Activated CD4-positive, alpha-beta T cell treated with anti-CD3 and anti-CD28 coated beads, Interleukin-2, amount 10 ng/mL, durations not matched to agents 24 days and 14 days (primary cell): ENCODE data around the gene NBAS. TPM values are rescaled to one million over a fixed set of nuclear protein-coding genes. Genes with fewer than 3 reads are reported as not detected.
"Not testable (repeated sequence)": the region's sequence is repeated elsewhere in the genome, so short reads cannot be mapped to it uniquely, and the experiment has no call there.

Experiments used
- DNase-seq: peaks from one replicate; pipeline ENCODE4 v3.0.0; 2022
- H3K27ac Mint-ChIP-seq: one replicate; pipeline ENCODE4 v1.8.0; 2022; ENCODE audit warnings: mild to moderate bottlenecking, mixed read lengths
- H3K27me3 Mint-ChIP-seq: one replicate; pipeline ENCODE4 v1.8.0; 2022; ENCODE audit warnings: mixed read lengths
- H3K36me3 Mint-ChIP-seq: one replicate; pipeline ENCODE4 v1.8.0; 2022; ENCODE audit warnings: low read depth, mild to moderate bottlenecking, mixed read lengths
- H3K4me1 Mint-ChIP-seq: one replicate; pipeline ENCODE4 v1.8.0; 2021; ENCODE audit warnings: mixed read lengths
- H3K4me3 Mint-ChIP-seq: one replicate; pipeline ENCODE4 v1.8.0; 2022; ENCODE audit warnings: mild to moderate bottlenecking, moderate library complexity, mixed read lengths
- H3K9me3 Mint-ChIP-seq: one replicate; pipeline ENCODE4 v1.8.0; 2021; ENCODE audit warnings: mixed read lengths
- intact Hi-C: fragments of 100-400 bp; cut with micrococcal nuclease; formaldehyde crosslinking; loops from one replicate; pipeline ENCODE4 v1.15.1; 2023
- total RNA-seq: library from RNA; stranded (reverse); gene quantifications from 2 replicates; pipeline ENCODE4 v1.2.3, GENCODE V29; 2022

NBAS gene
- total RNA-seq, 1 donor from 2014 or later, result 38.5 TPM

GRCh38 chr2:15439768-15440524 is 121.2 kb downstream of the NBAS start:
- not testable (repeated sequence) for H3K4me3 Mint-ChIP-seq, H3K36me3 Mint-ChIP-seq, H3K9me3 Mint-ChIP-seq

DNA sequence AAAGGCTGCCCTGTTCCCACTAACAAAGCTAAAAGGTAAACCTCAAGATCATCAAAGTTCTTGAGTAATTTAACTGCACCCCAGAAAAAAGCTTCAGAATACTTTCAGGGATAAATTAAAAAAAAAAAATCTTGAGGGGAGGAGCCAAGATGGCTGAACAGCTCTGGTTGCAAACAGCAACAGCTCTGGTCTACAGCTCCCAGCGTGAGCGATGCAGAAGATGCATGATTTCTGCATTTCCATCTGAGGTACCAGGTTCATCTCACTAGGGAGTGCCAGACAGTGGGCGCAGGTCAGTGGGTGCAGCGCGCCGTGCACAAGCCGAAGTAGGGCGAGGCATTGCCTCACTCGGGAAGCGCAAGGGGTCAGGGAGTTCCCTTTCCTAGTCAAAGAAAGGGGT is 121.8 kb downstream of the NBAS start:
- H3K9me3 Mint-ChIP-seq, DNase-seq, H3K4me3 Mint-ChIP-seq, H3K36me3 Mint-ChIP-seq, H3K27ac Mint-ChIP-seq, intact Hi-C loops, H3K4me1 Mint-ChIP-seq, H3K27me3 Mint-ChIP-seq: not testable (repeated sequence)

More at GRCh38 chr2:15439768-15440524, 121.2 kb downstream of the NBAS start:
- H3K27ac Mint-ChIP-seq, intact Hi-C loops, H3K4me1 Mint-ChIP-seq, DNase-seq, H3K27me3 Mint-ChIP-seq: not testable (repeated sequence)

GRCh38 chr2:15436195-15436594 is 124.9 kb downstream of the NBAS start:
- no peak for DNase-seq
- Mint-ChIP-seq H3K4me3 (no peak overlapping the region), H3K4me1 (peaks cover 2% of the 10 kb centered on the region), H3K27me3 (no peaks in the 10 kb centered on the region), H3K27ac (no peak overlapping the region), H3K9me3 (no peaks in the 10 kb centered on the region), H3K36me3 (no peaks in the 10 kb centered on the region)
- intact Hi-C loops, result no loop called here

- no peak for DNase-seq
- no peaks in the 10 kb centered on the region for H3K36me3 Mint-ChIP-seq
- no peaks in the 10 kb centered on the region for H3K27me3 Mint-ChIP-seq
- no peaks in the 10 kb centered on the region for H3K9me3 Mint-ChIP-seq
- H3K27ac Mint-ChIP-seq, result no peak overlapping the region
- intact Hi-C loops, result no loop called here
- H3K4me3 Mint-ChIP-seq, result no peak overlapping the region
- H3K4me1 Mint-ChIP-seq, result peaks cover 2% of the 10 kb centered on the region
These were observed 125.7 kb downstream of the NBAS start for GRCh38 chr2:15435474-15435873.

DNA sequence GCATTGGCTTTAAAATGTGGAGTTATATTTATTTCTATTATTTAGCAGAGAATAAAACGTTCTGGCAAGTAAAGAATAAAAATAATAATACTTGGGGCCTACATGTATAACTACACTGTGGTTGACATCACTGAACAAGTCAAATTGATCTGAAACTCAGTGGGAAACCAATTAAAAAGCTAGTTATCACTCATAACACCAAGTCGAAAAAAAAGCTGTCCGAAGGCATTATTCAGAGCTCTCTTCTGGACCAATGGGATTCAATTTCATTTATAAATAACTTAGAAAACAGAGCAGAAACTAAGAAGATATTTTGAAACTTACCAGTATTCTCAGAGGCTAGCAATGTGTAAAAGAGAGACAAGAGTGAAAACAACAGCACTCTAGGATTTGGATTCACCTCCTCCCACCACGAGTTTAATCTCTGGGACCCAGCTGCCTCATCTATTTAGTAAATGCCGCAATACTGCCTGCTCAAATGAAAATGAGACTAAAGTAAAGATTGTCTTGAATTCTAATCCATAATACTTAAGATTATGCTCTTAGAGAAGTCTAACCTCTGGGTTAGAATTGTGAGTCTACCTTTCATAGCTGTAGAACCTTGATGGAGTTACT is 128.4 kb downstream of the NBAS start:
- intact Hi-C loops, result no loop called here
- DNase-seq, result no peak
- Mint-ChIP-seq H3K27ac (no peak overlapping the region), H3K9me3 (no peaks in the 10 kb centered on the region), H3K4me1 (peaks cover 2% of the 10 kb centered on the region), H3K27me3 (no peaks in the 10 kb centered on the region), H3K36me3 (no peaks in the 10 kb centered on the region), H3K4me3 (no peak overlapping the region)

DNA sequence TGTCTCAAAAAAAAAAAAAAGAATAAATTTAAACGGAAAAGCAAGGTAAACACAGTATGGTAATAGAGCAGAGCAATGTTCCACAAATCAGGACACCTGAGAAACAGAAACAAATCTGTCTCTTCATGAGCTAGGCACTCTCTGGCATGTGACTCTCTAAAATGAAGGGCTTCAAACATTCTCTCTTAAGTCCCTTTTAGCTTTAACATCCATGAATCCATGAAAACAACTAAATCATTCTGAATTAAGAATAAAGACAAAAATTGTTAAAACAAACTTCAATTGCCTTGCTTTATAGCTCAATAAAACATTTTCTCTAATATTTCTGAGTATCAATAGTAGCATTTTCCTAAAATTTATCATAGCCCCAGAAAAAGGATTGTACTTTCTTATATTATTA is 132.1 kb downstream of the NBAS start:
- H3K27ac Mint-ChIP-seq, result no peak overlapping the region
- H3K36me3 Mint-ChIP-seq, result peaks cover 3% of the 10 kb centered on the region
- H3K4me1 Mint-ChIP-seq, result no peaks in the 10 kb centered on the region
- DNase-seq, result no peak
- H3K27me3 Mint-ChIP-seq, result no peaks in the 10 kb centered on the region
- intact Hi-C loops, result no loop called here
- H3K4me3 Mint-ChIP-seq, result no peak overlapping the region
- no peaks in the 10 kb centered on the region for H3K9me3 Mint-ChIP-seq

GRCh38 chr2:15427987-15428386 is 133.1 kb downstream of the NBAS start:
- H3K27me3 Mint-ChIP-seq, result no peaks in the 10 kb centered on the region
- DNase-seq, result no peak
- intact Hi-C loops, result no loop called here
- no peak overlapping the region for H3K4me3 Mint-ChIP-seq
- no peak overlapping the region for H3K27ac Mint-ChIP-seq
- H3K9me3 Mint-ChIP-seq, result no peaks in the 10 kb centered on the region
- H3K36me3 Mint-ChIP-seq, result peaks cover 7% of the 10 kb centered on the region
- no peaks in the 10 kb centered on the region for H3K4me1 Mint-ChIP-seq

GRCh38 chr2:15426606-15427005 is 134.5 kb downstream of the NBAS start:
- Mint-ChIP-seq H3K4me3 (no peak overlapping the region), H3K9me3 (no peaks in the 10 kb centered on the region), H3K36me3 (peaks cover 7% of the 10 kb centered on the region), H3K27ac (no peak overlapping the region), H3K4me1 (no peaks in the 10 kb centered on the region), H3K27me3 (no peaks in the 10 kb centered on the region)
- intact Hi-C loops, result no loop called here
- no peak for DNase-seq

GRCh38 chr2:15425712-15426111 is 135.4 kb downstream of the NBAS start:
- DNase-seq, result no peak
- H3K9me3 Mint-ChIP-seq, result no peaks in the 10 kb centered on the region
- H3K27me3 Mint-ChIP-seq, result no peaks in the 10 kb centered on the region
- no peak overlapping the region for H3K27ac Mint-ChIP-seq
- H3K4me1 Mint-ChIP-seq, result no peaks in the 10 kb centered on the region
- intact Hi-C loops, result no loop called here
- H3K36me3 Mint-ChIP-seq, result peaks cover 7% of the 10 kb centered on the region
- H3K4me3 Mint-ChIP-seq, result no peak overlapping the region

DNA sequence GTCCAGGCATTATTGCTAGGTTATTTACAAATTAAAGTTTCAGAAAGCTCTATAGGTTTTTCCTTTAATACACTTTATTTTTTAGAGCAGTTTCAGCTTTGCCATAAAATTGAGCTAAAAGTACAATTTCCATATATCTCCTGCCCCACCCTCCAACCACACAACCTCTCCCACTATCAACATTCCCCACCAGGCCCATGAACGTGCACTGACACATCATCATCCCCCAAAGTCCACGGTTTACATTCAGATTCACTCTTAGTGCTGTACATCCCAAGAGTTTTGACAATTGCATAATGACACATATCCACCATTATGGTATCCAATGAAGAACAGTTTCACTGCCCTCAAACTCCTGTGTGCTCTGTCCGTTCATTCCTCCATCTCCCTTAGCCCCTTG is 139.4 kb downstream of the NBAS start:
- peaks cover 11% of the 10 kb centered on the region for H3K36me3 Mint-ChIP-seq
- H3K4me3 Mint-ChIP-seq, result no peak overlapping the region
- no peak overlapping the region for H3K27ac Mint-ChIP-seq
- no peaks in the 10 kb centered on the region for H3K4me1 Mint-ChIP-seq
- H3K9me3 Mint-ChIP-seq, result no peaks in the 10 kb centered on the region
- DNase-seq, result no peak
- no peaks in the 10 kb centered on the region for H3K27me3 Mint-ChIP-seq
- intact Hi-C loops, result no loop called here

DNA sequence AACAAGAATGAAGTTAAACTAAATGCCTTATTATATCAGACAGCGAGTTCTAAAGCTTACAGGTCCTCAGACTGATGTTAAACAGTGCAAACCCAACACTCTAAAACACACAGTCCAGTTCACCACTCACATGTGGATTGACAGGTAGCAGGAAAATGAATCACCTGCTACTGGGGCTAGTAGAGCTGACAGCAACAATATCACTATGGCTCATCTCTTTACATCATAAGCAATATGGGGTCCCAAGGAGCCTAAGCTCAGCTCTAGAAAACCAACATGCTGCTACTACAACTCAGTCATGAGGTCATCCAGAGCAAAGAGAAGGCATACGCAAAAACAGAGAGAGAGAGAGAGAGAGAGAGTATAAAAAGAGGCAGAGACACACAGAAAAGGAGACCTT is 145.4 kb downstream of the NBAS start:
- no peak for DNase-seq
- intact Hi-C loops, result no loop called here
- no peak overlapping the region for H3K27ac Mint-ChIP-seq
- H3K4me3 Mint-ChIP-seq, result no peak overlapping the region
- H3K4me1 Mint-ChIP-seq, result no peaks in the 10 kb centered on the region
- H3K27me3 Mint-ChIP-seq, result no peaks in the 10 kb centered on the region
- peaks cover 12% of the 10 kb centered on the region for H3K36me3 Mint-ChIP-seq
- no peaks in the 10 kb centered on the region for H3K9me3 Mint-ChIP-seq

DNA sequence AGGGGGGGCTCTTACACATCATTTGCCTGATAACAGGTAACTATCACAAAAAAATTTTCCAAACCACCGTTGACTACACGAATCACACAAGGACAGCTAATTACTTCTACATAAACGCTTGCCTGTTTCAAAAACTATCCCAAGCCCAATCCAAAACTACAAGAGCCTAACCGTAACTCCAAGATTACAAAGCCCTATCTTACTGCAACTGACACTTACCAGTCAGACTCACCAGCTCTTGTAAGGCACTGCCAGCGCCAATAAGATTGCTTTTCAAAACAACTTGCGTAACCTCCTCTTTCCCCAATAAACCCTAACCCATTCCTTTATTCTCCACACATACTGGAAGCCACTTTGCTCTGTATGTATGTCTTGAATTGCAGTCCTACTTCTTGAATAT is 148.4 kb downstream of the NBAS start:
- H3K27me3 Mint-ChIP-seq, result no peaks in the 10 kb centered on the region
- H3K4me1 Mint-ChIP-seq, result no peaks in the 10 kb centered on the region
- intact Hi-C loops, result no loop called here
- H3K27ac Mint-ChIP-seq, result no peak overlapping the region
- no peaks in the 10 kb centered on the region for H3K9me3 Mint-ChIP-seq
- H3K36me3 Mint-ChIP-seq, result peaks cover 10% of the 10 kb centered on the region
- no peak overlapping the region for H3K4me3 Mint-ChIP-seq
- DNase-seq, result no peak

GRCh38 chr2:15412309-15412708 is 148.8 kb downstream of the NBAS start:
- Mint-ChIP-seq H3K36me3 (peaks cover 10% of the 10 kb centered on the region), H3K27me3 (no peaks in the 10 kb centered on the region), H3K4me1 (no peaks in the 10 kb centered on the region), H3K27ac (no peak overlapping the region), H3K9me3 (no peaks in the 10 kb centered on the region), H3K4me3 (no peak overlapping the region)
- intact Hi-C loops, result no loop called here
- DNase-seq, result no peak

DNA sequence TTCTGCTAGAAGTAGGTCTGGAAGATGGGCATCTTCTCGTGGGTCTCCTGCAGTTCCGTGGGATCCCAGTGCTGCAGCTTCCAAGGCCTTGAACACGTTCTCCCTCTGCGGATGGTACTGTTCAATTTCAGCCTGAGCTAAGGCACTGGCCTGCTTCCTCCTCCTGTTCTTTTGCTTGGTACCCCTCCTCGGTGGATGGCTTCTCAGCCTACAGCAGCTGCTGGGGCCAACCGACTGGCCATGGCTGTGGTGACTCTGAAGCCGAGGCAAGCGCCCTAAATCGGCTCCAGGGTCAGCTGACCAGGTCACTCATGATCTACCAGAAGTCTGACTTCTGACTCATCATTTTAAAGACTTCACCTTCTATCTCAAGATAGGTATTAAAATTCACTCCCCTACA is 150.2 kb downstream of the NBAS start:
- no peak for DNase-seq
- H3K36me3 Mint-ChIP-seq, result peaks cover 11% of the 10 kb centered on the region
- intact Hi-C loops, result no loop called here
- no peaks in the 10 kb centered on the region for H3K4me1 Mint-ChIP-seq
- no peaks in the 10 kb centered on the region for H3K27me3 Mint-ChIP-seq
- H3K27ac Mint-ChIP-seq, result no peak overlapping the region
- no peaks in the 10 kb centered on the region for H3K9me3 Mint-ChIP-seq
- H3K4me3 Mint-ChIP-seq, result no peak overlapping the region

GRCh38 chr2:15408759-15409158 is 152.4 kb downstream of the NBAS start:
- DNase-seq, result no peak
- Mint-ChIP-seq H3K4me3 (no peak overlapping the region), H3K4me1 (no peaks in the 10 kb centered on the region), H3K36me3 (peaks cover 15% of the 10 kb centered on the region), H3K9me3 (no peaks in the 10 kb centered on the region), H3K27ac (no peak overlapping the region), H3K27me3 (no peaks in the 10 kb centered on the region)
- intact Hi-C loops, result no loop called here
